ENCODE data around the gene PUM1.

DNA sequence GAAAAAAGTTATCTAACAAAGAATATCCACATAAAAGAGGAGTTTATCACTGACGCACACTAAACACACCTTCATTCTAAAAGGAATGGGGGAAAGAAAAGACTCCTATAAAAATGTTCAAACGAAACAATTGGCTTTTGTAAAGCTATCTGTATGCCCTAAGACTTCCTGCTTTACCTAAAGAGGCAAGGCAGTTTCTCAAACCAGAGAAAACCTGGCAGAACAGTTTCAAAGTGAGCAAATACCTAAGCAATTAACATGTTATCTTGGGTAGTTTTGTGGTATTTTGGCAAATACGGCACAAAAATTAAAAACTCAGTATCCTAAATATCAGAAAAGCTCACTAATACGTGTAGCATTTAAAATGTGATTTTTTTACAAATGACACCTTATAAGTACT lies 1.9 kb downstream of the PUM1 start:
- TF ChIP-seq, protein P1, sequence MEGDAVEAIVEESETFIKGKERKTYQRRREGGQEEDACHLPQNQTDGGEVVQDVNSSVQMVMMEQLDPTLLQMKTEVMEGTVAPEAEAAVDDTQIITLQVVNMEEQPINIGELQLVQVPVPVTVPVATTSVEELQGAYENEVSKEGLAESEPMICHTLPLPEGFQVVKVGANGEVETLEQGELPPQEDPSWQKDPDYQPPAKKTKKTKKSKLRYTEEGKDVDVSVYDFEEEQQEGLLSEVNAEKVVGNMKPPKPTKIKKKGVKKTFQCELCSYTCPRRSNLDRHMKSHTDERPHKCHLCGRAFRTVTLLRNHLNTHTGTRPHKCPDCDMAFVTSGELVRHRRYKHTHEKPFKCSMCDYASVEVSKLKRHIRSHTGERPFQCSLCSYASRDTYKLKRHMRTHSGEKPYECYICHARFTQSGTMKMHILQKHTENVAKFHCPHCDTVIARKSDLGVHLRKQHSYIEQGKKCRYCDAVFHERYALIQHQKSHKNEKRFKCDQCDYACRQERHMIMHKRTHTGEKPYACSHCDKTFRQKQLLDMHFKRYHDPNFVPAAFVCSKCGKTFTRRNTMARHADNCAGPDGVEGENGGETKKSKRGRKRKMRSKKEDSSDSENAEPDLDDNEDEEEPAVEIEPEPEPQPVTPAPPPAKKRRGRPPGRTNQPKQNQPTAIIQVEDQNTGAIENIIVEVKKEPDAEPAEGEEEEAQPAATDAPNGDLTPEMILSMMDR (IDR thresholded peaks at IDR 0.05), result no peak
- TF ChIP-seq ZFX (IDR thresholded peaks at IDR 0.05; ENCODE audit: borderline replicate concordance), result no peak

Measured in 22Rv1 (cell line).